Caco-2 (cell line): Measurements from ENCODE around the gene LAPTM5. TPM values are rescaled to one million over a fixed set of nuclear protein-coding genes. Genes with fewer than 3 reads are reported as not detected.

Experiments
- BruUV-seq: library from RNA; stranded (reverse); fragments of 400-500 nt; replicated peaks from 2 replicates; lab custom pipeline; 2021; lab: Mats Ljungman, UMichigan
- CTCF ChIA-PET: fragments of 300-600 bp; sonication (Branson Sonifier 250); formaldehyde crosslinking; loops from one replicate; lab custom pipeline; 2022; ENCODE audit warnings: antibody characterized with exemption; lab: Charles Lee
- POLR2A ChIA-PET: fragments of 300-600 bp; sonication (Branson Sonifier 250); formaldehyde crosslinking; loops from one replicate; lab custom pipeline; 2022; ENCODE audit warnings: antibody characterized with exemption; lab: Charles Lee
- DNase-seq, 2 experiments: peaks; one replicate each; pipeline versions ENCODE4 v3.0.0 to v3.0.0-alpha.2; 2020 to 2022
- H3K27me3 ChIP-seq: replicated peaks from 2 replicates; pipeline ENCODE4 v1.6.0; 2011; ENCODE audit warnings: low read length; ENCODE audit not compliant: control insufficient read depth, insufficient read depth
- H3K36me3 ChIP-seq: 2 replicates; pipeline ENCODE4 v1.5.1; 2011; ENCODE audit warnings: low read length; ENCODE audit not compliant: control insufficient read depth, insufficient read depth
- H3K4me1 ChIP-seq: fragments of 250-450 bp; sonication (Bioruptor Pico); 2 replicates; pipeline ENCODE4 v1.5.1; 2020; ENCODE audit warnings: mild to moderate bottlenecking
- H3K4me3 ChIP-seq: 2 replicates; pipeline ENCODE4 v1.5.1; 2011; ENCODE audit warnings: low read depth, mild to moderate bottlenecking, control low read depth, low read length
- H3K9me3 ChIP-seq: fragments of 250-450 bp; sonication (Bioruptor Pico); 2 replicates; pipeline ENCODE4 v1.5.1; 2020; ENCODE audit warnings: mild to moderate bottlenecking, moderate library complexity
- H3K27ac Mint-ChIP-seq: one replicate; pipeline ENCODE4 v1.8.0; 2022; ENCODE audit warnings: mixed read lengths; ENCODE audit not compliant: unreplicated experiment
- H3K27me3 Mint-ChIP-seq: one replicate; pipeline ENCODE4 v1.8.0; 2022; ENCODE audit warnings: mixed read lengths; ENCODE audit not compliant: insufficient read depth, unreplicated experiment
- H3K36me3 Mint-ChIP-seq: one replicate; pipeline ENCODE4 v1.8.0; 2022; ENCODE audit warnings: mild to moderate bottlenecking, mixed read lengths; ENCODE audit not compliant: insufficient read depth, unreplicated experiment
- H3K4me1 Mint-ChIP-seq: one replicate; pipeline ENCODE4 v1.8.0; 2022; ENCODE audit warnings: low read depth, mixed read lengths; ENCODE audit not compliant: unreplicated experiment
- H3K4me3 Mint-ChIP-seq: one replicate; pipeline ENCODE4 v1.8.0; 2022; ENCODE audit warnings: mild to moderate bottlenecking, moderate library complexity, mixed read lengths; ENCODE audit not compliant: unreplicated experiment
- H3K9me3 Mint-ChIP-seq: one replicate; pipeline ENCODE4 v1.8.0; 2022; ENCODE audit warnings: mixed read lengths; ENCODE audit not compliant: unreplicated experiment
- CTCF ChIP-seq, 2 experiments: fragments of 200-600 bp in 1 of 2; IDR thresholded peaks; 1 replicate in 1 of 2; 2 replicates in 1 of 2; pipeline versions ENCODE4 v1.5.1 to v1.8.0; 2011 to 2022; ENCODE audit warnings: antibody characterized with exemption in 1 of 2, control low read depth in 1 of 2, inconsistent platforms in 1 of 2, low read depth in 1 of 2, low read length in 1 of 2, mild to moderate bottlenecking in 1 of 2, moderate library complexity in 1 of 2; ENCODE audit not compliant: insufficient read depth in 1 of 2, severe bottlenecking in 1 of 2, unreplicated experiment in 1 of 2
- intact Hi-C: fragments of 100-400 bp; cut with micrococcal nuclease; formaldehyde crosslinking; loops from one replicate; pipeline ENCODE4 v1.10.0; 2022; ENCODE audit not compliant: unreplicated experiment
- total RNA-seq: library from RNA; stranded (reverse); gene quantifications from 2 replicates; pipeline ENCODE4 v1.2.3, GENCODE V29; 2022

The LAPTM5 gene
- total RNA-seq, 1 experiment from 2014 or later: not detected

DNA sequence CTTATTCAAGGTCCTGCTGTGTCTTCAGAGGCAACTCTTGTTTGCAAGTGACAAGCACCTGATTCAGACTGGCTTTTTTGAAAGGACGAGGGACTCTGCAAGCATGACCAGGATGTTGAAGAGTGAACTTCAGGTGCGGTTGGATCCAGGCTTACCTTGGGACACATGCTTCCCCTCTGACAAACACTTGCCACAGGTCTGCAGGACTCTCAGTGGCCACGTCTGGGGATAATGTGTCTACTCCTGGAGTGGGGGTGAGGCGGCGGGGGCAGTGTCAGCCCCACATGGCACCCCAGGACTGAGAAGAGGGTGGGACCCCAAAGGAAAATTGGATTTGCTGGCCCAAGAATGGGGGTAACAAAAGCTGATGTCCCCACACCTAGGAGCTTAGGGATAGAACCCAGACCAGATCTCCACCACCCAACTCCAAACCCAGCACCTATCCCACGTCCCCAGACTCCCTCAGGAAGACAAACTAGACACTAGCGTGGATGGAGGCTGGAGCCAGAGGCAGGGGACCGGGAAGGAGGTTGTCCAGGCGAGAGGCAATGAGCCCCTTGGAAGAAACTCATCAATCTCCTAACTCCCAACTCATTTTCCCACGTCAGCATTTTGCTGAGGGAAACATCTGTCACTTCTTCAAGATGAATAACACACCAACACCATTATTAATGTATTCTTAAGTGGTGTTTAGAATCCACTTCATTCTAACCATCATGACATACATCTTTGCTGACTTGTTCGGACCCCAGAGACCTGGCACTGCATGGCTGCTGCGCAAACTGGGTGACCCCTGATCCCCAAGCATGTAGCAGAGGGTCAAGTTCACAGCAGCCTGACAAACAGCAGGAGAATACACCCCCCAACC is 32.0 kb upstream of the LAPTM5 start:
- BruUV-seq: no TSS peak
- TF ChIP-seq CTCF (IDR thresholded peaks at IDR 0.05; ENCODE audit: insufficient read depth in 1 of 2, low read depth in 1 of 2, low read length in 1 of 2, severe bottlenecking in 1 of 2, unreplicated experiment in 1 of 2): no peak
- Histone ChIP-seq H3K27me3 (no peaks in the 10 kb centered on the region), H3K4me1 (no peaks in the 10 kb centered on the region), H3K9me3 (no peaks in the 10 kb centered on the region), H3K36me3 (no peaks in the 10 kb centered on the region), H3K4me3 (no peak overlapping the region)
- H3K4me1 Mint-ChIP-seq: no peaks in the 10 kb centered on the region
- no peak overlapping the region for H3K27ac Mint-ChIP-seq
- no peak for DNase-seq
- intact Hi-C loops: no loop called here
- no peaks in the 10 kb centered on the region for H3K36me3 Mint-ChIP-seq
- H3K9me3 Mint-ChIP-seq: no peaks in the 10 kb centered on the region
- POLR2A ChIA-PET: no interaction called here
- CTCF ChIA-PET: no interaction called here
- H3K27me3 Mint-ChIP-seq: peaks cover 12% of the 10 kb centered on the region
- no peak overlapping the region for H3K4me3 Mint-ChIP-seq

DNA sequence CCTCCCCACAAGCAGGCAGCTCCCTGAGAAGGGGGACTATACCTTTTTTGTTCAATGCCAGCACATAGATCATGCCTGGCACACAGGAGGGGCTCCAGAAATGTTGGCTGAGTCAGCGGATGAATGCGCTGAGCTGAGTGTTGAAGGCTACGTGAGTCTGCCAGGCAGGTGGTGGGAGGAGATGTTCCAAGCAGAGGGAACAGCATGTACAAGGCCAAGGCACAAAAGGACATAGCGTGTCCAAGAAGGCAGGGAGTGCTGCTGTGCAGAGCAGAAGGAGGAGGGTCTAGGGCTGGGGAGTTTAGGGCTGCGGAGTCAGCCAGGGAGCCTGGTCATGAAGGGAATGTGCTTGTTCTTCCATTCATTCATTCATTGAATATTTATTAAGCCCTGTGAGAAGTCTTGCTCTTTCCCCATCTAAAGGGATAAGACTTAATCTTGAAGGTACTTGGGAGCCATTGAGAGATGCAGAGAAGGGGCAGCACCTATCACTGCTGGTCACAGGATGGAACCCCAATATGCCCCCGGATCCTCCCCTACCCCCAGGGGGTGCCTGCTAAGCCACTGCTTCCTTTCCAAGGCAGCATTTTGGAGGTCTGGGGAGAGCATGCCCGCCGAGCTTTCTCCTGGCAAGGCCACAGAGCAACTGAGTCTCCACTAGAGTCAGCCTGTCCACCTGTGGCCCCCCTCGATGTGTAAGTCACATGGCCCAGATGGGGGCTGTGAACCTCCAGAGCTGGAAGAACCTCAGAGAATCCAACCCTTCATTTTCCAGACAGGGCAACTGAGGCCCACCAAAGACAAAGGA is 31.2 kb upstream of the LAPTM5 start:
- no peak overlapping the region for H3K4me3 Mint-ChIP-seq
- H3K36me3 Mint-ChIP-seq: no peaks in the 10 kb centered on the region
- ChIA-PET CTCF (interaction anchor here (1.2 kb wide), 1 partner anchor 70 kb away, joined by 4 read pairs; no protein-coding TSS in a partner anchor), POLR2A (no interaction called here)
- no peak for TF ChIP-seq CTCF (IDR thresholded peaks at IDR 0.05; ENCODE audit: insufficient read depth in 1 of 2, low read depth in 1 of 2, low read length in 1 of 2, severe bottlenecking in 1 of 2, unreplicated experiment in 1 of 2)
- peaks cover 12% of the 10 kb centered on the region for H3K27me3 Mint-ChIP-seq
- H3K27ac Mint-ChIP-seq: no peak overlapping the region
- no peaks in the 10 kb centered on the region for H3K4me1 Mint-ChIP-seq
- no peaks in the 10 kb centered on the region for H3K9me3 Mint-ChIP-seq
- Histone ChIP-seq H3K9me3 (no peaks in the 10 kb centered on the region), H3K36me3 (no peaks in the 10 kb centered on the region), H3K27me3 (no peaks in the 10 kb centered on the region), H3K4me1 (no peaks in the 10 kb centered on the region), H3K4me3 (no peak overlapping the region)
- BruUV-seq: no TSS peak
- intact Hi-C loops: no loop called here
- DNase-seq: no peak

DNA sequence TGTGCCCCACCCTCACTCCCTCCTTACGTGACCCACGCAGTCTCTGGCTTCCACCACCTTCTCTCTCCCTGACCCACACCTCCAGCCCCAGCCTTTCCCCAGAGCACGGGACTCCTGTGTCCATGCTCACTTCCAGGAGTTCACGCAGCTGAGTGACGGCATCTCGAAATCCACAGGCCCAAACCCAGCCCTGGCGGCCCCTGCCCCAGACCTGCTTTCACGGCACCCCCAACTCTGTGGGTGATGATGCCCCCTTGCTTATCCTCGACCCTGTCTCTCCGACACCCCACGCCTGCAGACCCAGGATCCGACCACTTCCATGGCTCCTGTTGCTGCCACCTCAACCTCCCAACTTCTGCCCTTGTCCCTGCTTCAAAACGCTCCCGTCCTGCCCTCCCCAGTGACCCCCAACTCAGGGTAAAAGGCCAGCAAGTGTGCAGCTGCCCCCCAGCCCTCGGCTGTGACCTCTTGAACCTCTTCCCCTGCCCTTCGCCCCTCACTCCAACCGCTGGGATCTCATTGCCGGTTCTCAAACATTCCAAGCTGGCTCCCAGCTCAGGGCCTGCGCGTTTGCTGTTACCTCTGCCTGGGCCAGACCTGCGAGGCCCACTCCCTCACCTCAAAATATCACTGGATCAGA is 30.4 kb upstream of the LAPTM5 start:
- POLR2A ChIA-PET: no interaction called here
- no peaks in the 10 kb centered on the region for H3K36me3 ChIP-seq
- TF ChIP-seq CTCF (IDR thresholded peaks at IDR 0.05; ENCODE audit: insufficient read depth in 1 of 2, low read depth in 1 of 2, low read length in 1 of 2, severe bottlenecking in 1 of 2, unreplicated experiment in 1 of 2): no peak
- H3K36me3 Mint-ChIP-seq: no peaks in the 10 kb centered on the region
- peaks cover 3% of the 10 kb centered on the region; the same call in 1 of the 2 replicates for H3K4me1 ChIP-seq
- BruUV-seq: no TSS peak
- DNase-seq: no peak
- no peak overlapping the region for H3K4me3 Mint-ChIP-seq
- intact Hi-C loops: no loop called here
- H3K27ac Mint-ChIP-seq: no peak overlapping the region
- H3K9me3 ChIP-seq: no peaks in the 10 kb centered on the region
- H3K27me3 ChIP-seq: no peaks in the 10 kb centered on the region
- no peaks in the 10 kb centered on the region for H3K4me1 Mint-ChIP-seq
- H3K4me3 ChIP-seq: no peak overlapping the region
- CTCF ChIA-PET: interaction anchor here (1.2 kb wide), 1 partner anchor 70 kb away, joined by 4 read pairs; no protein-coding TSS in a partner anchor
- peaks cover 12% of the 10 kb centered on the region for H3K27me3 Mint-ChIP-seq
- no peaks in the 10 kb centered on the region for H3K9me3 Mint-ChIP-seq
